Stimulated activated CD4-positive, alpha-beta T cell treated with anti-CD3 and anti-CD28 coated beads, TNF-alpha, amount 100 ng/mL, for 24 hours (primary cell): ENCODE measurements around the gene MDP1.
A peak's percentile ranks its signal among the peaks of the same experiment; 100 is the strongest.

Source experiments
- DNase-seq, 3 experiments: peaks; one replicate each; pipeline ENCODE4 v3.0.0-alpha.2; 2020; ENCODE audit warnings: low read depth in 3 of 3

Gene MDP1

GRCh38 chr14:24198814-24199524 is 16.9 kb downstream of the MDP1 start:
- DNase-seq, result no peak

- no peak for DNase-seq
Measured at GRCh38 chr14:24197056-24197450, 18.8 kb downstream of the MDP1 start.

GRCh38 chr14:24196071-24197055 is 19.5 kb downstream of the MDP1 start:
- DNase-seq, result no peak

- DNase-seq, result peak; percentile 70 to 85 (median 76)
Measured at GRCh38 chr14:24195186-24196070, 20.4 kb downstream of the MDP1 start, which contains the start of gene TM9SF1. Gene TM9SF1 (minus strand): TSS chr14:24195441. CDS start chr14:24195019, 422 bp downstream.

GRCh38 chr14:24194873-24195185 is 21.0 kb downstream of the MDP1 start:
- no peak for DNase-seq

GRCh38 chr14:24194186-24194872 is 21.5 kb downstream of the MDP1 start:
- no peak for DNase-seq

GRCh38 chr14:24192933-24193332 is 22.9 kb downstream of the MDP1 start:
- DNase-seq, result no peak

GRCh38 chr14:24190416-24190815 is 25.4 kb downstream of the MDP1 start:
- no peak for DNase-seq

GRCh38 chr14:24189460-24189859 is 26.4 kb downstream of the MDP1 start:
- no peak for DNase-seq

GRCh38 chr14:24189059-24189375 is 26.8 kb downstream of the MDP1 start:
- DNase-seq, result no peak

- peak; percentile 90 to 95 (median 94) for DNase-seq
Measured at GRCh38 chr14:24188251-24189058, 27.4 kb downstream of the MDP1 start, which contains the start of gene IPO4. Gene IPO4 (minus strand): TSS chr14:24188816. CDS start chr14:24188787, 29 bp downstream.

- DNase-seq, result no peak
Measured at GRCh38 chr14:24187539-24187915, 28.3 kb downstream of the MDP1 start.

- DNase-seq, result no peak
Measured at GRCh38 chr14:24186831-24187538, 28.9 kb downstream of the MDP1 start.

- DNase-seq, result no peak
Measured at GRCh38 chr14:24185741-24186140, 30.1 kb downstream of the MDP1 start.

GRCh38 chr14:24185026-24185425 is 30.8 kb downstream of the MDP1 start:
- no peak for DNase-seq

- no peak for DNase-seq
Measured at GRCh38 chr14:24184104-24184970, 31.5 kb downstream of the MDP1 start.

- no peak for DNase-seq
Measured at GRCh38 chr14:24183014-24183481, 32.8 kb downstream of the MDP1 start.

- DNase-seq, result no peak
Measured at GRCh38 chr14:24182110-24182882, 33.6 kb downstream of the MDP1 start.
